GM12878 (cell line): Measurements from ENCODE around the gene LHFPL2. TPM values are rescaled to one million over a fixed set of nuclear protein-coding genes. Genes with fewer than 3 reads are reported as not detected.

Experiments
- ATAC-seq: fragments of 200-7000 bp; cut with Tn5 transposase; 3 replicates; pipeline ENCODE4 v1.9.1; 2020; ENCODE audit warnings: mild to moderate bottlenecking, moderate library complexity
- BruUV-seq: library from RNA; stranded (reverse); fragments of 400-500 nt; replicated peaks from 2 replicates; lab custom pipeline; 2021; lab: Mats Ljungman, UMichigan
- CTCF ChIA-PET: fragments of 300-600 bp; sonication (Branson Sonifier 250); formaldehyde crosslinking; extraction: SDS; loops from one replicate; lab custom pipeline; 2021; ENCODE audit warnings: inconsistent platforms; lab: Yijun Ruan, JAX
- POLR2A ChIA-PET: fragments of 350-600 bp; formaldehyde crosslinking; extraction: SDS; loops from one replicate; lab custom pipeline; 2021; ENCODE audit warnings: inconsistent platforms; lab: Charles Lee
- RAD21 ChIA-PET: fragments of 300-600 bp; sonication (Branson Sonifier 250); formaldehyde crosslinking; loops from one replicate; lab custom pipeline; 2023; ENCODE audit warnings: antibody characterized with exemption; ENCODE audit not compliant: unreplicated experiment; lab: Charles Lee
- SMC1A ChIA-PET: fragments of 300-600 bp; sonication (Branson Sonifier 250); formaldehyde crosslinking; loops from one replicate; lab custom pipeline; 2023; ENCODE audit not compliant: unreplicated experiment, uncharacterized antibody; lab: Charles Lee
- DNase-seq: peaks from one replicate; pipeline ENCODE4 v3.0.0-alpha.2; 2011; ENCODE audit warnings: low read depth, low spot score
- FAIRE-seq: peaks from 3 replicates; lab custom pipeline; 2011; peaks lifted over from hg19 to GRCh38; lab: Jason Lieb, UNC
- H2AFZ ChIP-seq: 2 replicates; pipeline ENCODE4 v1.6.0; 2011; ENCODE audit warnings: low read depth, low read length, control low read depth; ENCODE audit not compliant: control insufficient read depth
- H3K27ac ChIP-seq: 2 replicates; pipeline ENCODE4 v1.5.1; 2011; ENCODE audit warnings: control low read depth; ENCODE audit not compliant: control insufficient read depth, insufficient read depth
- H3K27me3 ChIP-seq, 2 experiments: replicated peaks in 1 of 2; 2 replicates each; pipeline versions ENCODE4 v1.6.0 to v1.6.1; 2011; ENCODE audit warnings: low read length in 1 of 2; ENCODE audit not compliant: control insufficient read depth in 2 of 2, insufficient read depth in 2 of 2
- H3K36me3 ChIP-seq, 2 experiments: 2 replicates each; pipeline ENCODE4 v1.5.1; 2011; ENCODE audit warnings: low read length in 1 of 2; ENCODE audit not compliant: control insufficient read depth in 2 of 2, insufficient read depth in 2 of 2
- H3K4me1 ChIP-seq: 2 replicates; pipeline ENCODE4 v1.6.1; 2011; ENCODE audit warnings: mild to moderate bottlenecking, low read length, moderate library complexity, mixed read lengths; ENCODE audit not compliant: control insufficient read depth, insufficient read depth
- H3K4me2 ChIP-seq: 2 replicates; pipeline ENCODE4 v1.6.0; 2011; ENCODE audit warnings: control low read depth; ENCODE audit not compliant: control insufficient read depth, insufficient read depth
- H3K4me3 ChIP-seq: fragments of 200-600 bp; sonication (generic); 2 replicates; pipeline ENCODE4 v1.5.1; 2016
- H3K79me2 ChIP-seq: 2 replicates; pipeline ENCODE4 v1.6.0; 2011; ENCODE audit warnings: low read length; ENCODE audit not compliant: control insufficient read depth, insufficient read depth
- H3K9ac ChIP-seq: 2 replicates; pipeline ENCODE4 v1.8.0; 2011; ENCODE audit warnings: low read length, control low read depth, mixed read lengths; ENCODE audit not compliant: control insufficient read depth, insufficient read depth
- H3K9me3 ChIP-seq: replicated peaks from 3 replicates; pipeline ENCODE4 v1.5.1; 2011; ENCODE audit warnings: mild to moderate bottlenecking, low read length; ENCODE audit not compliant: control insufficient read depth, insufficient read depth
- H4K20me1 ChIP-seq: 2 replicates; pipeline ENCODE4 v1.6.0; 2011; ENCODE audit not compliant: control insufficient read depth, insufficient read depth
- NR2F1 ChIP-seq: fragments of 450-650 bp; conservative IDR thresholded peaks from 2 replicates; pipeline ENCODE4 v1.6.1; 2017; ENCODE audit warnings: mild to moderate bottlenecking
- POLR2A ChIP-seq: IDR thresholded peaks from 2 replicates; pipeline ENCODE4 v1.6.1; 2011; ENCODE audit warnings: low read depth, mild to moderate bottlenecking, low read length
- POU2F2 ChIP-seq: IDR thresholded peaks from 3 replicates; pipeline ENCODE4 v1.6.1; 2011; ENCODE audit warnings: low read depth, mild to moderate bottlenecking, low read length, borderline replicate concordance
- RAD51 ChIP-seq: fragments of 450-650 bp; IDR thresholded peaks from 2 replicates; pipeline ENCODE4 v1.6.1; 2016; ENCODE audit warnings: moderate library complexity, mild to moderate bottlenecking, inconsistent platforms
- WGBS: methylation state at CpG from one replicate; pipeline ENCODE4 v1.1.6; 2016; ENCODE audit warnings: low lambda C conversion rate; ENCODE audit not compliant: insufficient replicate concordance, insufficient coverage; ENCODE audit errors: missing lambda C conversion rate; 5-methylcytosine and 5-hydroxymethylcytosine counted together
- in situ Hi-C: fragments of 300-500 bp; cut with MboI; formaldehyde crosslinking; loops from 9 replicates; pipeline ENCODE4 v1.14.3; 2018; ENCODE audit warnings: mixed read lengths
- intact Hi-C: fragments of 100-400 bp; cut with micrococcal nuclease; formaldehyde crosslinking; loops from one replicate; pipeline ENCODE4 v1.14.2; 2022; ENCODE audit not compliant: unreplicated experiment
- polyA plus RNA-seq, 11 experiments: library from polyadenylated mRNA; depleted of rRNA in 4 of 11; unstranded in 6 of 11; stranded (reverse) in 5 of 11; fragments of >200 nt; fragmentation: Nextera tagmentation in 4 of 11; fragmentation: Illumina TruSeq in 1 of 11; extraction: Ambion mirVana in 4 of 11; extraction: Trizol in 1 of 11; gene quantifications; 1 replicate in 1 of 11; 2 replicates in 10 of 11; pipeline versions ENCODE4 v1.2.1 to v1.2.3, GENCODE V29; 2011 to 2016; ENCODE audit warnings: inconsistent platforms in 2 of 11, missing spikeins in 2 of 11, low read depth in 1 of 11
- total RNA-seq, 4 experiments: library from RNA; depleted of rRNA in 3 of 4; stranded (reverse); fragments of >200 nt in 3 of 4; fragmentation: Illumina TruSeq in 1 of 4; extraction: Trizol in 1 of 4; gene quantifications; 2 replicates each; pipeline versions ENCODE4 v1.2.1 to v1.2.3, GENCODE V29; 2013 to 2021
- TF ChIP-seq, protein P1 (sequence below): IDR thresholded peaks from 2 replicates; pipeline ENCODE4 v1.6.1; 2012; ENCODE audit warnings: improper control_type of control experiment, low read depth, low read length; ENCODE audit not compliant: insufficient replicate concordance
- TF ChIP-seq, protein P2 (sequence below): fragments of 450-650 bp; IDR thresholded peaks from 2 replicates; pipeline ENCODE4 v1.6.1; 2016; ENCODE audit warnings: mild to moderate bottlenecking
- TF ChIP-seq, protein P3 (sequence below): IDR thresholded peaks from 2 replicates; pipeline ENCODE4 v1.6.1; 2012; ENCODE audit warnings: mild to moderate bottlenecking, low read depth, low read length

LHFPL2 gene
- total and polyA plus RNA-seq, 10 of the 15 experiments (the other 5 are each of a cell fraction or from before 2014, with no cell fraction given) = 4.1 to 21.8 (median 12.5) TPM

DNA sequence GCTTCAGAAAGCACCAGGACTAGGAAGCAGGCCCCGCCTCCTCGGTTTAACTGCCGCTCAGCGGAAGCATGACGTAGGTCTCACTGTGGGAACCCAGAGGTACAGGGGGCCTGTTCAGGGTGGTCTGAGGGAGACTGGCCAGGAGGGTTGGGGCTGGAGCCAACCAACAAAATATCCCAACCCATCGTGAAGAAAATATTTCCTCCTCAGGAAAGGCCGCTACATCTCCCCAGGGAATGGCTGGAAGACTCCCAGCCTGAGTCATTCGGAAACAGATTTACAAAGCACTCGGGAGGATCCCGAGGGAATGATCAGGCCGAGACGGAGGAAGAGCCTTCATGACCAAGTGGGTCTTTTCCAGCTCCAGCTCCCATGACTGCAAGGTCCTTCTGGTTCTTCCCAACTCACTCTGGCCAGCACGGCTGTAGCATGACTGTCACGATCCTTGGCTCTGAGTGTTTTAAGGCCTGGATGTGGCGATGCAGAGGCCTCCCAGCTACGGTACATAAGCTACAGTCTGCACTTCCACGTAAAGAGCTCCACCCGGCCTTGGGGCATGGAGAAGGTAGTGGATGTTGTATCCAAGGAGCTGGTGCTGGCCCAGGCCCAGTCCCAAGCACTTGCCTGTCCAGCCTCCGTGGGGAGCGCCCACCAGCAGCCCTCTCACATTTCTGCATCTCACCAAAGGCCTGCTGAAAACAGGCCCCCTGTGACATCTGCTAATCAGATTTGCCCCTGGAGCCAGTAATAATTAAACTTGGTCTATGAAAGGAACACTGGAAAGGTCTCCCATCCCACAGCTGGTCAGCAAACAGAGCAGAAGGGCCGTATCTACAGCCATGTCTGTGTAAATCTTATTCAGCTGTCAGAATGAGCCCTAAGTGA is 100.6 kb downstream of the LHFPL2 start:
- WGBS = 90% methylated on average over 21 of the region's 21 CpGs
- DNase-seq = no peak
- Histone ChIP-seq H3K27me3 (no peaks in the 10 kb centered on the region), H4K20me1 (no peaks in the 10 kb centered on the region), H2AFZ (no peak overlapping the region), H3K4me2 (no peak overlapping the region), H3K4me3 (no peak overlapping the region), H3K79me2 (no peaks in the 10 kb centered on the region), H3K36me3 (peaks cover 0 to 4% of the 10 kb centered on the region in 2 experiments; a peak in 1 of 4 replicates), H3K27ac (peak overlapping the region; percentile 41; the same call in 1 of the 2 replicates), H3K9me3 (no peaks in the 10 kb centered on the region), H3K4me1 (peaks cover 59% of the 10 kb centered on the region), H3K9ac (no peak overlapping the region)
- ChIA-PET SMC1A (interaction anchor here (0.6 to 1.6 kb wide), 11 partner anchors 11 to 585 kb away, joined by 3 to 5 read pairs (median 3); no protein-coding TSS in a partner anchor), RAD21 (interaction anchor here (0.9 to 1.5 kb wide), 8 partner anchors 11 to 418 kb away, joined by 3 to 8 read pairs (median 4); no protein-coding TSS in a partner anchor), POLR2A (no interaction called here), CTCF (interaction anchor here (1.0 kb wide), 1 partner anchor 19 kb away, joined by 4 read pairs; no protein-coding TSS in a partner anchor)
- no peak for FAIRE-seq
- intact Hi-C loops (loop anchor here (5.0 to 10.0 kb wide), 3 partner anchors 44 to 207 kb away; no protein-coding TSS in a partner anchor), in situ Hi-C loops (no loop called here)
- BruUV-seq = no TSS peak
- no peak for TF ChIP-seq NR2F1
- TF ChIP-seq, protein P1, sequence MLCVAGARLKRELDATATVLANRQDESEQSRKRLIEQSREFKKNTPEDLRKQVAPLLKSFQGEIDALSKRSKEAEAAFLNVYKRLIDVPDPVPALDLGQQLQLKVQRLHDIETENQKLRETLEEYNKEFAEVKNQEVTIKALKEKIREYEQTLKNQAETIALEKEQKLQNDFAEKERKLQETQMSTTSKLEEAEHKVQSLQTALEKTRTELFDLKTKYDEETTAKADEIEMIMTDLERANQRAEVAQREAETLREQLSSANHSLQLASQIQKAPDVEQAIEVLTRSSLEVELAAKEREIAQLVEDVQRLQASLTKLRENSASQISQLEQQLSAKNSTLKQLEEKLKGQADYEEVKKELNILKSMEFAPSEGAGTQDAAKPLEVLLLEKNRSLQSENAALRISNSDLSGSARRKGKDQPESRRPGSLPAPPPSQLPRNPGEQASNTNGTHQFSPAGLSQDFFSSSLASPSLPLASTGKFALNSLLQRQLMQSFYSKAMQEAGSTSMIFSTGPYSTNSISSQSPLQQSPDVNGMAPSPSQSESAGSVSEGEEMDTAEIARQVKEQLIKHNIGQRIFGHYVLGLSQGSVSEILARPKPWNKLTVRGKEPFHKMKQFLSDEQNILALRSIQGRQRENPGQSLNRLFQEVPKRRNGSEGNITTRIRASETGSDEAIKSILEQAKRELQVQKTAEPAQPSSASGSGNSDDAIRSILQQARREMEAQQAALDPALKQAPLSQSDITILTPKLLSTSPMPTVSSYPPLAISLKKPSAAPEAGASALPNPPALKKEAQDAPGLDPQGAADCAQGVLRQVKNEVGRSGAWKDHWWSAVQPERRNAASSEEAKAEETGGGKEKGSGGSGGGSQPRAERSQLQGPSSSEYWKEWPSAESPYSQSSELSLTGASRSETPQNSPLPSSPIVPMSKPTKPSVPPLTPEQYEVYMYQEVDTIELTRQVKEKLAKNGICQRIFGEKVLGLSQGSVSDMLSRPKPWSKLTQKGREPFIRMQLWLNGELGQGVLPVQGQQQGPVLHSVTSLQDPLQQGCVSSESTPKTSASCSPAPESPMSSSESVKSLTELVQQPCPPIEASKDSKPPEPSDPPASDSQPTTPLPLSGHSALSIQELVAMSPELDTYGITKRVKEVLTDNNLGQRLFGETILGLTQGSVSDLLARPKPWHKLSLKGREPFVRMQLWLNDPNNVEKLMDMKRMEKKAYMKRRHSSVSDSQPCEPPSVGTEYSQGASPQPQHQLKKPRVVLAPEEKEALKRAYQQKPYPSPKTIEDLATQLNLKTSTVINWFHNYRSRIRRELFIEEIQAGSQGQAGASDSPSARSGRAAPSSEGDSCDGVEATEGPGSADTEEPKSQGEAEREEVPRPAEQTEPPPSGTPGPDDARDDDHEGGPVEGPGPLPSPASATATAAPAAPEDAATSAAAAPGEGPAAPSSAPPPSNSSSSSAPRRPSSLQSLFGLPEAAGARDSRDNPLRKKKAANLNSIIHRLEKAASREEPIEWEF = no peak
- TF ChIP-seq, protein P2, sequence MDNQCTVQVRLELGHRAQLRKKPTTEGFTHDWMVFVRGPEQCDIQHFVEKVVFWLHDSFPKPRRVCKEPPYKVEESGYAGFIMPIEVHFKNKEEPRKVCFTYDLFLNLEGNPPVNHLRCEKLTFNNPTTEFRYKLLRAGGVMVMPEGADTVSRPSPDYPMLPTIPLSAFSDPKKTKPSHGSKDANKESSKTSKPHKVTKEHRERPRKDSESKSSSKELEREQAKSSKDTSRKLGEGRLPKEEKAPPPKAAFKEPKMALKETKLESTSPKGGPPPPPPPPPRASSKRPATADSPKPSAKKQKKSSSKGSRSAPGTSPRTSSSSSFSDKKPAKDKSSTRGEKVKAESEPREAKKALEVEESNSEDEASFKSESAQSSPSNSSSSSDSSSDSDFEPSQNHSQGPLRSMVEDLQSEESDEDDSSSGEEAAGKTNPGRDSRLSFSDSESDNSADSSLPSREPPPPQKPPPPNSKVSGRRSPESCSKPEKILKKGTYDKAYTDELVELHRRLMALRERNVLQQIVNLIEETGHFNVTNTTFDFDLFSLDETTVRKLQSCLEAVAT = peak; percentile 54; the same call in 1 of the 2 replicates
- no peak for TF ChIP-seq POU2F2
- TF ChIP-seq POLR2A = 0 out of 2 replicates have a peak, but pooled peaks have one; percentile 2
- no peak for TF ChIP-seq RAD51
- TF ChIP-seq, protein P3, sequence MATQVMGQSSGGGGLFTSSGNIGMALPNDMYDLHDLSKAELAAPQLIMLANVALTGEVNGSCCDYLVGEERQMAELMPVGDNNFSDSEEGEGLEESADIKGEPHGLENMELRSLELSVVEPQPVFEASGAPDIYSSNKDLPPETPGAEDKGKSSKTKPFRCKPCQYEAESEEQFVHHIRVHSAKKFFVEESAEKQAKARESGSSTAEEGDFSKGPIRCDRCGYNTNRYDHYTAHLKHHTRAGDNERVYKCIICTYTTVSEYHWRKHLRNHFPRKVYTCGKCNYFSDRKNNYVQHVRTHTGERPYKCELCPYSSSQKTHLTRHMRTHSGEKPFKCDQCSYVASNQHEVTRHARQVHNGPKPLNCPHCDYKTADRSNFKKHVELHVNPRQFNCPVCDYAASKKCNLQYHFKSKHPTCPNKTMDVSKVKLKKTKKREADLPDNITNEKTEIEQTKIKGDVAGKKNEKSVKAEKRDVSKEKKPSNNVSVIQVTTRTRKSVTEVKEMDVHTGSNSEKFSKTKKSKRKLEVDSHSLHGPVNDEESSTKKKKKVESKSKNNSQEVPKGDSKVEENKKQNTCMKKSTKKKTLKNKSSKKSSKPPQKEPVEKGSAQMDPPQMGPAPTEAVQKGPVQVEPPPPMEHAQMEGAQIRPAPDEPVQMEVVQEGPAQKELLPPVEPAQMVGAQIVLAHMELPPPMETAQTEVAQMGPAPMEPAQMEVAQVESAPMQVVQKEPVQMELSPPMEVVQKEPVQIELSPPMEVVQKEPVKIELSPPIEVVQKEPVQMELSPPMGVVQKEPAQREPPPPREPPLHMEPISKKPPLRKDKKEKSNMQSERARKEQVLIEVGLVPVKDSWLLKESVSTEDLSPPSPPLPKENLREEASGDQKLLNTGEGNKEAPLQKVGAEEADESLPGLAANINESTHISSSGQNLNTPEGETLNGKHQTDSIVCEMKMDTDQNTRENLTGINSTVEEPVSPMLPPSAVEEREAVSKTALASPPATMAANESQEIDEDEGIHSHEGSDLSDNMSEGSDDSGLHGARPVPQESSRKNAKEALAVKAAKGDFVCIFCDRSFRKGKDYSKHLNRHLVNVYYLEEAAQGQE = no peak
- no peak for ATAC-seq
